PC-9 (cell line): ENCODE measurements around the gene STK40.

Source experiments
- CTCF ChIP-seq: fragments of 200-600 bp; sonication (generic); conservative IDR thresholded peaks from 2 replicates; pipeline ENCODE4 v1.6.1; 2017; ENCODE audit warnings: mixed run types, antibody characterized with exemption, mild to moderate bottlenecking, moderate library complexity
- EZH2 ChIP-seq: fragments of 200-600 bp; sonication (generic); IDR thresholded peaks from 2 replicates; pipeline ENCODE4 v1.8.0; 2017; ENCODE audit warnings: antibody characterized with exemption, low read depth

DNA sequence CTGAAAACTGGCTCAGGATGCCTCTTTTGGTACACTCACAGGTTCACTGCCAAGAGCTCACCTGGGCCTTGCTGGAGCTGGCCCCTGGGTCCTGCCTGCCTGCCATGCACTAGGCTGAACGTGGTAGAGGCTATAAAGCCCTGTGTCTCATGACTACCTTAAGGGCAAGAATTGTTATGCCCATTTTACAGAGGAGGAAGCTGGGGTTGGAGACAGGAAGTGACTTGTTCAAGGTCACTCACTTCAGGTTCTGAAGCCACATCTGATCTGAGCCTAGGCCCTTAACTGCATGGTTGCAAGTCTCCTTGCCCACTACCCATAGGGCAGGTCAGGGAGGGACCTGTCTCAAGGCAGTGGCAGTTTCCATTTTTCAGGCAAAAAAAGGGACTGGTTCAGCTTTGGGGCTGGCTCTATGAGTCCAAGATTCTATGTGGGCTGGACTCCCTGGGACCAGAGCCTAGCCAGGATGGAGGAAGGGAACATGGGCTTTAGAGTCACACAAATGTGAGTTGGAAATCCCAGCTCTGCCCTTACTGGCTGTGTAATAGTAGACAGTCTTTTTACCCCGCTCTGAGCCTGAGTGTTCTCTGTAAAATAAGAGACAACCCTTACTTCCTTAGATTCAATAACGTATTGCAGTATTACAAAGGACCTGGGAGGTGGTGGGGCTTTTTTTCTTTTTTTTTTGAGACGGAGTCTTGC, 7.8 kb downstream of the STK40 start:
- TF ChIP-seq EZH2 (no peak), CTCF (no peak)
